DMS53 (cell line): ENCODE data around the gene SAMD4A.

Experiments used
- DNase-seq: peaks from one replicate; lab custom pipeline; 2025; lab: John Stamatoyannopoulos, UW

SAMD4A gene

GRCh38 chr14:54685286-54685845 is 118.4 kb downstream of the SAMD4A start:
- DNase-seq, result no peak

- no peak for DNase-seq
Observed at GRCh38 chr14:54686219-54686870, 119.4 kb downstream of the SAMD4A start.

GRCh38 chr14:54686871-54687749 is 120.2 kb downstream of the SAMD4A start:
- no peak for DNase-seq

- no peak for DNase-seq
Observed at GRCh38 chr14:54687750-54688119, 120.8 kb downstream of the SAMD4A start.

GRCh38 chr14:54688229-54688628 is 121.3 kb downstream of the SAMD4A start:
- DNase-seq, result no peak

GRCh38 chr14:54689928-54690327 is 123.0 kb downstream of the SAMD4A start:
- DNase-seq, result no peak

- DNase-seq, result no peak
Observed at GRCh38 chr14:54690887-54691286, 124.0 kb downstream of the SAMD4A start.

- peak; percentile 86 for DNase-seq
Observed at GRCh38 chr14:54691525-54692283, 124.8 kb downstream of the SAMD4A start.

GRCh38 chr14:54692284-54692772 is 125.4 kb downstream of the SAMD4A start:
- no peak for DNase-seq

GRCh38 chr14:54693761-54694160 is 126.8 kb downstream of the SAMD4A start:
- no peak for DNase-seq

- DNase-seq, result no peak
Observed at GRCh38 chr14:54695196-54695595, 128.3 kb downstream of the SAMD4A start.

- DNase-seq, result no peak
Observed at GRCh38 chr14:54697001-54697400, 130.1 kb downstream of the SAMD4A start.

GRCh38 chr14:54697803-54698202 is 130.9 kb downstream of the SAMD4A start:
- no peak for DNase-seq

- no peak for DNase-seq
Observed at GRCh38 chr14:54698501-54698900, 131.6 kb downstream of the SAMD4A start.

GRCh38 chr14:54698966-54699530 is 132.1 kb downstream of the SAMD4A start:
- peak; percentile 16 for DNase-seq

- DNase-seq, result no peak
Observed at GRCh38 chr14:54699735-54700134, 132.8 kb downstream of the SAMD4A start.

- DNase-seq, result no peak
Observed at GRCh38 chr14:54700717-54701116, 133.8 kb downstream of the SAMD4A start.

- no peak for DNase-seq
Observed at GRCh38 chr14:54702014-54702491, 135.1 kb downstream of the SAMD4A start.

GRCh38 chr14:54702492-54702891 is 135.6 kb downstream of the SAMD4A start:
- DNase-seq, result no peak

GRCh38 chr14:54703082-54703481 is 136.2 kb downstream of the SAMD4A start:
- no peak for DNase-seq

GRCh38 chr14:54703724-54704123 is 136.8 kb downstream of the SAMD4A start:
- DNase-seq, result no peak

GRCh38 chr14:54704768-54705167 is 137.8 kb downstream of the SAMD4A start:
- no peak for DNase-seq
